Stimulated activated naive CD4-positive, alpha-beta T cell treated with Interleukin-2 at 50 U/mL for 16 hours (primary cell): ENCODE measurements around the gene PCSK4.

Experiments
- DNase-seq: peaks from one replicate; lab custom pipeline; 2025; lab: John Stamatoyannopoulos, UW

PCSK4 gene

GRCh38 chr19:1438035-1438932 is 51.9 kb downstream of the PCSK4 start, which contains the start of gene RPS15:
TSS of gene RPS15 (plus strand) at chr19:1438396. CDS start at chr19:1438426, 30 bp downstream.
- DNase-seq: peak; percentile 92

- DNase-seq: no peak
Measured at GRCh38 chr19:1437609-1438008, 52.5 kb downstream of the PCSK4 start.

GRCh38 chr19:1435378-1435989 is 54.7 kb downstream of the PCSK4 start:
- DNase-seq: no peak

GRCh38 chr19:1434577-1435060 is 55.5 kb downstream of the PCSK4 start:
- no peak for DNase-seq

- DNase-seq: no peak
Measured at GRCh38 chr19:1434040-1434366, 56.1 kb downstream of the PCSK4 start.

- DNase-seq: no peak
Measured at GRCh38 chr19:1433119-1434039, 56.8 kb downstream of the PCSK4 start.

- no peak for DNase-seq
Measured at GRCh38 chr19:1432507-1432887, 57.7 kb downstream of the PCSK4 start.

GRCh38 chr19:1431759-1432506 is 58.2 kb downstream of the PCSK4 start:
- DNase-seq: no peak
